CD4-positive, CD25-positive, alpha-beta regulatory T cell (primary cell): ENCODE data around the gene FANCL. TPM values are rescaled to one million over a fixed set of nuclear protein-coding genes. Genes with fewer than 3 reads are reported as not detected.
"Not testable (repeated sequence)": the region's sequence is repeated elsewhere in the genome, so short reads cannot be mapped to it uniquely, and the experiment has no call there.

Experiments
- ATAC-seq, 2 donors: fragments of 150-1000 bp; cut with Tn5 transposase; one replicate each; pipeline ENCODE4 v1.10.0; 2021; ENCODE audit warnings: low read depth in 2 of 2, moderate number of reproducible peaks in 2 of 2, moderate library complexity in 1 of 2
- DNase-seq, 3 donors: peaks; one replicate each; pipeline versions ENCODE4 v3.0.0 to v3.0.0-alpha.2; 2012 to 2022; ENCODE audit warnings: mixed read lengths in 1 of 3
- H3K27ac ChIP-seq: one replicate; pipeline ENCODE4 v1.7.0; 2013; ENCODE audit warnings: mild to moderate bottlenecking, low read length; ENCODE audit not compliant: insufficient read depth, poor library complexity, severe bottlenecking
- H3K27me3 ChIP-seq: one replicate; pipeline ENCODE4 v1.7.0; 2013; ENCODE audit warnings: low read length; ENCODE audit not compliant: control insufficient read depth, insufficient read depth
- H3K36me3 ChIP-seq: one replicate; pipeline ENCODE4 v1.7.0; 2013; ENCODE audit warnings: mild to moderate bottlenecking, low read length, moderate library complexity; ENCODE audit not compliant: control insufficient read depth, insufficient read depth
- H3K4me1 ChIP-seq: 2 replicates; pipeline ENCODE4 v1.7.0; 2013; ENCODE audit warnings: mild to moderate bottlenecking, low read length; ENCODE audit not compliant: insufficient read depth, control insufficient read depth, poor library complexity, severe bottlenecking
- H3K4me3 ChIP-seq: one replicate; pipeline ENCODE4 v1.7.0; 2013; ENCODE audit warnings: low read depth, mild to moderate bottlenecking, low read length, moderate library complexity
- H3K9me3 ChIP-seq, 2 experiments: 1 replicate in 1 of 2; 2 replicates in 1 of 2; pipeline ENCODE4 v1.7.0; 2013; ENCODE audit warnings: low read length in 2 of 2, mild to moderate bottlenecking in 1 of 2, moderate library complexity in 1 of 2; ENCODE audit not compliant: control insufficient read depth in 2 of 2
- H3K27ac Mint-ChIP-seq, 3 donors: one replicate each; pipeline ENCODE4 v1.8.0; 2020 to 2022; ENCODE audit warnings: mild to moderate bottlenecking in 3 of 3, mixed read lengths in 3 of 3, moderate library complexity in 2 of 3
- H3K27me3 Mint-ChIP-seq: one replicate; pipeline ENCODE4 v1.8.0; 2022; ENCODE audit warnings: mild to moderate bottlenecking, mixed read lengths
- H3K36me3 Mint-ChIP-seq: one replicate; pipeline ENCODE4 v1.8.0; 2020; ENCODE audit warnings: mixed read lengths
- H3K4me1 Mint-ChIP-seq, 4 donors: one replicate each; pipeline ENCODE4 v1.8.0; 2020 to 2022; ENCODE audit warnings: mixed read lengths in 4 of 4, mild to moderate bottlenecking in 1 of 4
- H3K4me3 Mint-ChIP-seq, 4 donors: one replicate each; pipeline ENCODE4 v1.8.0; 2020 to 2022; ENCODE audit warnings: mild to moderate bottlenecking in 4 of 4, mixed read lengths in 4 of 4, moderate library complexity in 3 of 4
- H3K9me3 Mint-ChIP-seq, 7 donors: one replicate each; pipeline ENCODE4 v1.8.0; 2020 to 2022; ENCODE audit warnings: mixed read lengths in 7 of 7, mild to moderate bottlenecking in 3 of 7, moderate library complexity in 2 of 7
- polyA plus RNA-seq, 4 donors: library from polyadenylated mRNA; unstranded; fragments of 300-500 nt; fragmentation: Illumina TruSeq; gene quantifications; one replicate each; pipeline ENCODE4 v1.2.3, GENCODE V29; 2021
- total RNA-seq: library from RNA; stranded (reverse); gene quantifications from one replicate; pipeline ENCODE4 v1.2.3, GENCODE V29; 2022

Gene FANCL
- total and polyA plus RNA-seq, 5 donors from 2014 or later = 3.9 to 12.5 (median 5.6) TPM

DNA sequence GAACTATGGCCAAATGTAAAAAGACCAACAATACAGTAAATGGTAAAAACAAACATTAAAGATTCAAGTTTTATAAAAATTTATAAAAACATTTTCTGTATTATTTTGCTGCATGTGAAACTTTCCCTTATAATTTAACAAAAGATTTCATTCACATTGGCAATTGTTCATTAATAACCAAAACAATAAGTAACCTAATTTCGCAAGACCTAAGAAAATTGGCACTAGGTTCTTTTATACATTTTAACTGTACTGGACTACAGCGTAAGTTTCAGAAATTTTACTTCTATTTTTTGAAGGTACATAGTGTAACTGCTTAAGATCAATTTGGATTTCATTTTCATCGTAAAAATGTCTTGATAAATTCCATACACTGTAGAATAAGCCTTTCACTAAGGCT lies 77.2 kb downstream of the FANCL start:
- Histone ChIP-seq H3K4me3 (no peak overlapping the region), H3K27me3 (no peaks in the 10 kb centered on the region), H3K9me3 (no peaks in the 10 kb centered on the region), H3K4me1 (no peaks in the 10 kb centered on the region), H3K36me3 (peaks cover 17% of the 10 kb centered on the region), H3K27ac (no peak overlapping the region)
- no peak overlapping the region for H3K27ac Mint-ChIP-seq
- H3K4me3 Mint-ChIP-seq = no peak overlapping the region
- peaks cover 30% of the 10 kb centered on the region for H3K36me3 Mint-ChIP-seq
- peaks cover 0 to 8% (median 1%) of the 10 kb centered on the region in 4 donors for H3K4me1 Mint-ChIP-seq
- ATAC-seq (no peak), DNase-seq (no peak)
- no peaks in the 10 kb centered on the region for H3K9me3 Mint-ChIP-seq
- no peaks in the 10 kb centered on the region for H3K27me3 Mint-ChIP-seq

DNA sequence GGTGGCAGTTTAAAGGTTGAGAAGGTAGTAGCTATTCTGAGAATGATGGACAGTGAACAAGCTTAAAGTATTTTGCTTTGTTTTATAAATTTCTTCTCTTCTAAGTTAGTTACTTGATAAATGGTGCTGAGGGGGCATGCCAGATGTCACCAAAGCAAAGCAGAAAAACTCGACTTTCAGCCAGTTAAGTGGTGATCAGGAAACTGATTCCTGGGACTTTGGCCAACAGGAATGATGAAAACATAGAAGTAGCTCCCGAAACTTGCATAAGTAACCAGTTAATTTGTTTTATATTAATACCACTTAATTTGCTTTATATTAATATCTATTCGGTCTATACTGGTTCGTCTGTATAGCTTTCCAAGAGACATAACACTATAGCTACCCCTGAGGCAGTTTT lies 82.6 kb downstream of the FANCL start:
- no peak overlapping the region for H3K4me3 ChIP-seq

DNA sequence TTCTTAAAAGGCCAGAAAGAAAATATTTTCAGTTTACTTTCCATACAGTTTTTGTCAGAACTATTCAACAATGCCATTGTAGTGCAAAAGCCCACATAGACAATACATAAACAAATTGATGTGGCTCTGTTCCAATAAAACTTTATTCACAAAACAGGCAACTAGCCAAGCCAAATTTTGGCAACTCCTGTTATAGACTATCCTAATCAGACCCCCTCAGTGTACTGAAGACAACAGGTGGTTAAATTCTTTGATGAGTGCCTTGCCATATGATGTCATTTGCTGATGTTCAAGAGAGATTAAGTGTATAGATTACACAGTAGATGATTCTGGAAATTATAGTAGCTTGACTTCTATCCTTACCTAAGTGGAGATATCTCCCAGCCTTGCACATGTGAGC lies 83.4 kb downstream of the FANCL start:
- H3K4me1 Mint-ChIP-seq = peaks cover 0 to 20% (median 8%) of the 10 kb centered on the region in 4 donors
- H3K27ac Mint-ChIP-seq = no peak overlapping the region
- Histone ChIP-seq H3K4me1 (no peaks in the 10 kb centered on the region), H3K27me3 (no peaks in the 10 kb centered on the region), H3K4me3 (no peak overlapping the region), H3K9me3 (no peaks in the 10 kb centered on the region), H3K27ac (no peak overlapping the region), H3K36me3 (peaks cover 34% of the 10 kb centered on the region)
- no peaks in the 10 kb centered on the region for H3K27me3 Mint-ChIP-seq
- no peak for ATAC-seq
- H3K36me3 Mint-ChIP-seq = peaks cover 75% of the 10 kb centered on the region
- H3K9me3 Mint-ChIP-seq = peaks cover 0 to 8% (median 2%) of the 10 kb centered on the region in 7 donors
- no peak overlapping the region for H3K4me3 Mint-ChIP-seq
- no peak for DNase-seq

More for the DNA sequence above, 82.6 kb downstream of the FANCL start:
- Histone ChIP-seq H3K27me3 (no peaks in the 10 kb centered on the region), H3K9me3 (no peaks in the 10 kb centered on the region), H3K36me3 (peaks cover 34% of the 10 kb centered on the region), H3K4me1 (no peaks in the 10 kb centered on the region), H3K27ac (no peak overlapping the region)
- DNase-seq (no peak), ATAC-seq (no peak)
- Mint-ChIP-seq H3K4me1 (peaks cover 0 to 16% (median 6%) of the 10 kb centered on the region in 4 donors), H3K4me3 (no peak overlapping the region), H3K27ac (no peak overlapping the region), H3K27me3 (no peaks in the 10 kb centered on the region), H3K9me3 (peaks cover 0 to 8% (median 0%) of the 10 kb centered on the region in 7 donors), H3K36me3 (peaks cover 69% of the 10 kb centered on the region)

DNA sequence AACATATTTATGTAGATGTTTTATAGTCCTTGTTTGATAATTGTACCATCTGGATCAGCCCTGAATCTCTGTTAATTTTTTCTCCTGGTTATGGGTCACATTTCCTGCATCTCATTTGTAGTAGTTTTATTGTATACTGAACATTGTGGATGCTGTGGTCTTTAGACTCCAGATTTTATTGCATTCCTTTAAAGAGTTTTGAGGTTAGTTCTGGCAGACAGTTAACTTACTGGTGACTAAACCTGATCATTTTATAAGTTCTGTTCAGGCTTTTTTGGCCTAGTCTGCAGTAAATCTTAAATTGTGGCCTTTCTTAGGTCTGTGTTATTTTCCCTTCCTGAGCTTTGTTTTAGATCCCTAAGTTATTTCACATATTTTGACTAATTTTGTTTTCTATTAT lies 84.3 kb downstream of the FANCL start:
- Histone ChIP-seq H3K27me3 (no peaks in the 10 kb centered on the region), H3K4me1 (no peaks in the 10 kb centered on the region), H3K9me3 (no peaks in the 10 kb centered on the region), H3K36me3 (peaks cover 34% of the 10 kb centered on the region), H3K4me3 (no peak overlapping the region), H3K27ac (no peak overlapping the region)
- peaks cover 68% of the 10 kb centered on the region for H3K36me3 Mint-ChIP-seq
- H3K4me1 Mint-ChIP-seq = peaks cover 0 to 23% (median 9%) of the 10 kb centered on the region in 4 donors
- peaks cover 0 to 8% (median 2%) of the 10 kb centered on the region in 7 donors for H3K9me3 Mint-ChIP-seq
- no peak overlapping the region for H3K4me3 Mint-ChIP-seq
- DNase-seq (no peak), ATAC-seq (no peak)
- H3K27ac Mint-ChIP-seq = no peak overlapping the region
- H3K27me3 Mint-ChIP-seq = no peaks in the 10 kb centered on the region

- Mint-ChIP-seq H3K27ac (peak overlapping the region in 1 of 3 donors; percentile 33), H3K27me3 (no peaks in the 10 kb centered on the region), H3K9me3 (peaks cover 0 to 8% (median 2%) of the 10 kb centered on the region in 7 donors), H3K36me3 (peaks cover 60% of the 10 kb centered on the region), H3K4me1 (peaks cover 2 to 28% (median 11%) of the 10 kb centered on the region in 4 donors), H3K4me3 (no peak overlapping the region)
- H3K4me3 ChIP-seq = no peak overlapping the region
- H3K27me3 ChIP-seq = no peaks in the 10 kb centered on the region
- H3K36me3 ChIP-seq = peaks cover 29% of the 10 kb centered on the region
- H3K4me1 ChIP-seq = no peaks in the 10 kb centered on the region
- H3K9me3 ChIP-seq = no peaks in the 10 kb centered on the region
- ATAC-seq (no peak), DNase-seq (no peak)
- H3K27ac ChIP-seq = no peak overlapping the region
Observed at GRCh38 chr2:58155160-58155778, 85.9 kb downstream of the FANCL start.

DNA sequence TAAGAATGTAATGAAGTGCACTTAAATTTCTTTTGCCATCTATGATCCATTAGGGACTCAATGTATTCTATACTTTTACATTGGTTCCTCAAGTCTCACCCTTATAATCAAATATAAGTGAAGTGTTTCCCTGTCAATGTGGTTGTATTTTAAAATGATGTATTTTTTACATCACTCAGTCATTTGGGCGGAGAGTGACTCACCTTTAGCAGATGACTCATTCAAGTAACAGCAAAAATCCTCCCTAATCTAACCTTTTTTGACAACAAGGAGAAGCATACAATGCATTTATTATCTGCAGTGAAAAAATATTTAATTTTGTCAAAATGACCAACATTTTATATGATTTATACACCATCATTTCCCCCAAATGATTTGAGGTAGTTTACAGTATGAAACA lies 94.4 kb downstream of the FANCL start:
- H3K36me3 ChIP-seq = peaks cover 6% of the 10 kb centered on the region
- Mint-ChIP-seq H3K4me1 (peaks cover 0 to 10% (median 5%) of the 10 kb centered on the region in 4 donors), H3K4me3 (no peak overlapping the region), H3K27me3 (no peaks in the 10 kb centered on the region), H3K9me3 (peaks cover 0 to 3% (median 0%) of the 10 kb centered on the region in 7 donors), H3K36me3 (peaks cover 29% of the 10 kb centered on the region), H3K27ac (no peak overlapping the region)
- no peaks in the 10 kb centered on the region for H3K27me3 ChIP-seq
- DNase-seq (peak in 1 of 3 donors; percentile 29), ATAC-seq (no peak)
- no peak overlapping the region for H3K4me3 ChIP-seq
- no peaks in the 10 kb centered on the region for H3K9me3 ChIP-seq
- H3K4me1 ChIP-seq = no peaks in the 10 kb centered on the region
- no peak overlapping the region for H3K27ac ChIP-seq

DNA sequence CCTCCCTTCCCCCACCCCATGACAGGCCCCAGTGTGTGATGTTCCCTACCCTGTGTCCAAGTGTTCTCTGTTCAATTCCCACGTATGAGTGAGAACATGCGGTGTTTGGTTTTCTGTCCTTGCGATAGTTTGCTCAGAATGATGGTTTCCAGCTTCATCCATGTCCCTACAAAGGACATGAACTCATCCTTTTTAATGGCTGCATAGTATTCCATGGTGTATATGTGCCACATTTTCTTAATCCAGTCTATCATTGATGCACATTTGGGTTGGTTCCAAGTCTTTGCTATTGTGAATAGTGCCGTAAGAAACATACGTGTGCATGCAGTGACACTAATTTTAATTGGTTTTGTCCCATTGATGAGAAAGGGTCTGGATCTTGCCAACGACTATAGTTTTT lies 95.4 kb downstream of the FANCL start:
- H3K27me3 ChIP-seq, H3K4me3 ChIP-seq, H3K4me1 Mint-ChIP-seq, H3K9me3 Mint-ChIP-seq, H3K4me1 ChIP-seq, H3K27ac ChIP-seq, H3K27ac Mint-ChIP-seq, H3K27me3 Mint-ChIP-seq, ATAC-seq, H3K4me3 Mint-ChIP-seq, H3K9me3 ChIP-seq, DNase-seq: not testable (repeated sequence)
- H3K36me3 ChIP-seq = peaks cover 11% of the 10 kb centered on the region
- peaks cover 34% of the 10 kb centered on the region for H3K36me3 Mint-ChIP-seq

DNA sequence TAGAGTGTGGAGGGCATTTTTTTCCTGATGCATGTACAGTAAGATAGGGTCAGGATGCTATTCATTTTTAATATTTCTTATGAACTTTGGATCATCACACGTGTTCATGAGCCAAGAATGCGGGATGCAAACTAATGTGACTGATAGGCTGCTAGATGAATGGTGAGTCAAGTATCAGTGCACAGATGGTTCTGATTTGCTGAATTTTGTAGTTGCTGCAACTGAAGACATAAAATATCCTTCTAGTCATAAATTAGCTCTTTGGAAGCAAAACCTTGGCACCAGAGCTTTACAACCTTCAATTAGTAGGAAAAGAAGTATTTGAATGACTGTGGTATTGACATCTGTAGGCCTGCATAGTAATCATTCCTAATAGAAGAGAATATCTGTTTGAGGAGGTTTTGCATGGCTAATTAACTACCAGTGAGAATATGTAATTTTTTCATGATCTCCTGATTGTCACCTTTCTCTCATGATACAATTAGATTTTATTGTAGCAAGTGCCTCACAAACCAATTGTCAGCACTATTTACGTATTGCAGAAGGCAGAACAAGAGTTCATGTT lies 100.5 kb downstream of the FANCL start:
- Histone ChIP-seq H3K4me3 (no peak overlapping the region), H3K27ac (no peak overlapping the region), H3K36me3 (peaks cover 9% of the 10 kb centered on the region), H3K9me3 (no peaks in the 10 kb centered on the region), H3K4me1 (no peaks in the 10 kb centered on the region), H3K27me3 (no peaks in the 10 kb centered on the region)
- Mint-ChIP-seq H3K27me3 (no peaks in the 10 kb centered on the region), H3K4me1 (peaks cover 0 to 4% (median 0%) of the 10 kb centered on the region in 4 donors), H3K27ac (no peak overlapping the region), H3K9me3 (peaks cover 0 to 3% (median 0%) of the 10 kb centered on the region in 7 donors), H3K36me3 (peaks cover 20% of the 10 kb centered on the region), H3K4me3 (no peak overlapping the region)
- DNase-seq = no peak
- ATAC-seq = no peak
